Caco-2 (cell line): ENCODE data around the gene HNRNPAB. TPM values are rescaled to one million over a fixed set of nuclear protein-coding genes. Genes with fewer than 3 reads are reported as not detected.
"Not testable (repeated sequence)": the region's sequence is repeated elsewhere in the genome, so short reads cannot be mapped to it uniquely, and the experiment has no call there.

Experiments
- BruUV-seq: library from RNA; stranded (reverse); fragments of 400-500 nt; replicated peaks from 2 replicates; lab custom pipeline; 2021; lab: Mats Ljungman, UMichigan
- CTCF ChIA-PET: fragments of 300-600 bp; sonication (Branson Sonifier 250); formaldehyde crosslinking; loops from one replicate; lab custom pipeline; 2022; ENCODE audit warnings: antibody characterized with exemption; lab: Charles Lee
- POLR2A ChIA-PET: fragments of 300-600 bp; sonication (Branson Sonifier 250); formaldehyde crosslinking; loops from one replicate; lab custom pipeline; 2022; ENCODE audit warnings: antibody characterized with exemption; lab: Charles Lee
- DNase-seq, 2 experiments: peaks; one replicate each; pipeline versions ENCODE4 v3.0.0 to v3.0.0-alpha.2; 2020 to 2022
- H3K27me3 ChIP-seq: replicated peaks from 2 replicates; pipeline ENCODE4 v1.6.0; 2011; ENCODE audit warnings: low read length; ENCODE audit not compliant: control insufficient read depth, insufficient read depth
- H3K36me3 ChIP-seq: 2 replicates; pipeline ENCODE4 v1.5.1; 2011; ENCODE audit warnings: low read length; ENCODE audit not compliant: control insufficient read depth, insufficient read depth
- H3K4me1 ChIP-seq: fragments of 250-450 bp; sonication (Bioruptor Pico); 2 replicates; pipeline ENCODE4 v1.5.1; 2020; ENCODE audit warnings: mild to moderate bottlenecking
- H3K4me3 ChIP-seq: 2 replicates; pipeline ENCODE4 v1.5.1; 2011; ENCODE audit warnings: low read depth, mild to moderate bottlenecking, control low read depth, low read length
- H3K9me3 ChIP-seq: fragments of 250-450 bp; sonication (Bioruptor Pico); 2 replicates; pipeline ENCODE4 v1.5.1; 2020; ENCODE audit warnings: mild to moderate bottlenecking, moderate library complexity
- H3K27ac Mint-ChIP-seq: one replicate; pipeline ENCODE4 v1.8.0; 2022; ENCODE audit warnings: mixed read lengths; ENCODE audit not compliant: unreplicated experiment
- H3K27me3 Mint-ChIP-seq: one replicate; pipeline ENCODE4 v1.8.0; 2022; ENCODE audit warnings: mixed read lengths; ENCODE audit not compliant: insufficient read depth, unreplicated experiment
- H3K36me3 Mint-ChIP-seq: one replicate; pipeline ENCODE4 v1.8.0; 2022; ENCODE audit warnings: mild to moderate bottlenecking, mixed read lengths; ENCODE audit not compliant: insufficient read depth, unreplicated experiment
- H3K4me1 Mint-ChIP-seq: one replicate; pipeline ENCODE4 v1.8.0; 2022; ENCODE audit warnings: low read depth, mixed read lengths; ENCODE audit not compliant: unreplicated experiment
- H3K4me3 Mint-ChIP-seq: one replicate; pipeline ENCODE4 v1.8.0; 2022; ENCODE audit warnings: mild to moderate bottlenecking, moderate library complexity, mixed read lengths; ENCODE audit not compliant: unreplicated experiment
- H3K9me3 Mint-ChIP-seq: one replicate; pipeline ENCODE4 v1.8.0; 2022; ENCODE audit warnings: mixed read lengths; ENCODE audit not compliant: unreplicated experiment
- intact Hi-C: fragments of 100-400 bp; cut with micrococcal nuclease; formaldehyde crosslinking; loops from one replicate; pipeline ENCODE4 v1.10.0; 2022; ENCODE audit not compliant: unreplicated experiment
- total RNA-seq: library from RNA; stranded (reverse); gene quantifications from 2 replicates; pipeline ENCODE4 v1.2.3, GENCODE V29; 2022
- TF ChIP-seq, protein P1 (sequence below), 2 experiments: fragments of 200-600 bp in 1 of 2; IDR thresholded peaks; 1 replicate in 1 of 2; 2 replicates in 1 of 2; pipeline versions ENCODE4 v1.5.1 to v1.8.0; 2011 to 2022; ENCODE audit warnings: antibody characterized with exemption in 1 of 2, control low read depth in 1 of 2, inconsistent platforms in 1 of 2, low read depth in 1 of 2, low read length in 1 of 2, mild to moderate bottlenecking in 1 of 2, moderate library complexity in 1 of 2; ENCODE audit not compliant: insufficient read depth in 1 of 2, severe bottlenecking in 1 of 2, unreplicated experiment in 1 of 2

HNRNPAB gene
- total RNA-seq, 1 experiment from 2014 or later = 295 TPM

DNA sequence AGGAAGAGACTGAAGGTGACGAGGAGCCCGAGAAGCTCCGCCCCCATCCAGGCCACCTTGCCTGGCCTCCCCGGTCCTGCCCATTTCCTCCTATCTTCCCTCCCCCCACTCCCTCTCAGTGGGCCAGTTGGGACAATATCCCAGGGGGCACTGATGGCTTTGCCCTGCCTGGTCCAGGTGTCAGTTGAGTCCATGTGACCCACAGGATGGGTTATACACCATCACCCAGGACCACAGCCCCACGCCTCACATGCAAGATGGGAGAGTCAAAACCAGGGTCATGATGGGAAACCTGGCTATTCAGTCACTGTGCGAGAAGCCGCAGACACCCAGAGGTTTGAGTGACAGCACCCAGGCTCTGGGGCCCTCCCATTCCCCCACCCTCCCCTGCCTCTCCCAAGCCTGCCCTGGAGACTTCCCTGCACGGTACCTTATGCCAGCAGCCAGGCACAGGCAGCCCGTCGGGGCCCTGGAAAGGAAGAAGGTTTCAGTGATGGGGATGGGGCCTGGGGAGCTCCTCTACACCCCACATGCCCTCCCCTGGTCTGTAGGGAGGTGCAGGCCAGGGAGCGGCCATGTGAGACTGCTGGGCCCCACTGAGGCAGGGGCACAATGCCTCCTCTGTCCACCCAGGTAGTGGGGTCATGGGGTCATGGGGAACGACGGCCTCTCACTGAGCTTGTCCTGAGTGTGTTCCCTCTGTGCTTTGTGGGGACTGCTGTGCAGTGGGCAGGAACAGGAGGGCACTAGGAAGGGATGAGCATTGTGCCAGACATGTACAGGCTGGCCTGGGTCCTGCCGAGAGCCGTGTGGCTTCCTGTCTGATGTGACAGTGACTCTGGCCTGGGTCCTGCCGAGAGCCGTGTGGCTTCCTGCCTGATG is 34.6 kb downstream of the HNRNPAB start:
- H3K4me1 ChIP-seq = no peaks in the 10 kb centered on the region
- no TSS peak for BruUV-seq
- ChIA-PET CTCF (no interaction called here), POLR2A (interaction anchor here (0.6 kb wide), 1 partner anchor 8 kb away, joined by 5 read pairs; no protein-coding TSS in a partner anchor)
- H3K36me3 ChIP-seq = no peaks in the 10 kb centered on the region
- TF ChIP-seq, protein P1, sequence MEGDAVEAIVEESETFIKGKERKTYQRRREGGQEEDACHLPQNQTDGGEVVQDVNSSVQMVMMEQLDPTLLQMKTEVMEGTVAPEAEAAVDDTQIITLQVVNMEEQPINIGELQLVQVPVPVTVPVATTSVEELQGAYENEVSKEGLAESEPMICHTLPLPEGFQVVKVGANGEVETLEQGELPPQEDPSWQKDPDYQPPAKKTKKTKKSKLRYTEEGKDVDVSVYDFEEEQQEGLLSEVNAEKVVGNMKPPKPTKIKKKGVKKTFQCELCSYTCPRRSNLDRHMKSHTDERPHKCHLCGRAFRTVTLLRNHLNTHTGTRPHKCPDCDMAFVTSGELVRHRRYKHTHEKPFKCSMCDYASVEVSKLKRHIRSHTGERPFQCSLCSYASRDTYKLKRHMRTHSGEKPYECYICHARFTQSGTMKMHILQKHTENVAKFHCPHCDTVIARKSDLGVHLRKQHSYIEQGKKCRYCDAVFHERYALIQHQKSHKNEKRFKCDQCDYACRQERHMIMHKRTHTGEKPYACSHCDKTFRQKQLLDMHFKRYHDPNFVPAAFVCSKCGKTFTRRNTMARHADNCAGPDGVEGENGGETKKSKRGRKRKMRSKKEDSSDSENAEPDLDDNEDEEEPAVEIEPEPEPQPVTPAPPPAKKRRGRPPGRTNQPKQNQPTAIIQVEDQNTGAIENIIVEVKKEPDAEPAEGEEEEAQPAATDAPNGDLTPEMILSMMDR (IDR thresholded peaks at IDR 0.05; ENCODE audit: insufficient read depth in 1 of 2, low read depth in 1 of 2, low read length in 1 of 2, severe bottlenecking in 1 of 2, unreplicated experiment in 1 of 2) = no peak
- Mint-ChIP-seq H3K36me3 (no peaks in the 10 kb centered on the region), H3K4me3 (no peak overlapping the region), H3K9me3 (no peaks in the 10 kb centered on the region), H3K27me3 (no peaks in the 10 kb centered on the region), H3K27ac (no peak overlapping the region), H3K4me1 (no peaks in the 10 kb centered on the region)
- H3K27me3 ChIP-seq = no peaks in the 10 kb centered on the region
- intact Hi-C loops = no loop called here
- H3K9me3 ChIP-seq = no peaks in the 10 kb centered on the region
- DNase-seq = no peak
- H3K4me3 ChIP-seq = no peak overlapping the region

DNA sequence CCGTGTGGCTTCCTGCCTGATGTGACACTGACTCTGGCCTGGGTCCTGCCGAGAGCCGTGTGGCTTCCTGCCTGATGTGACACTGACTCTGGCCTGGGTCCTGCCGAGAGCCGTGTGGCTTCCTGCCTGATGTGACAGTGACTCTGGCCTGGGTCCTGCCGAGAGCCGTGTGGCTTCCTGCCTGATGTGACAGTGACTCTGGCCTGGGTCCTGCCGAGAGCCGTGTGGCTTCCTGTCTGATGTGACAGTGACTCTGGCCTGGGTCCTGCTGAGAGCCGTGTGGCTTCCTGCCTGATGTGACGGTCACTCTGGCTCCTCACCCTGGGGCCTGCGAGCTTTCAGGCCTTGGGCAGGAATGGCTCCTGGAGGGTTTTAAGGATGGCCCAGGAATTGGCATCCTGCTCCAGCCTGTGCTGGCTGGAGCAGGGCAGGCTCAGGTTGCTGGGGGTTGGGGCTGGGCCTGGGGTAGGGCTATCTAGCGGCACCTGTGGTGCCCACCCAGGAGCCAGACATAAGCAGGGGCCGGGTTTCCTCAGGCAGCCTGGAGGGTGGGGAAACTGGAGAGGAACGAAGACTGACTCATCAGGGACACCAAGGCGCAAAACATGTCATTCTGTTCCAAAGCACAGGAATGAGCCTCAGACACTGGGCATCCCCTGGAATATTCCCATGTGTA is 35.4 kb downstream of the HNRNPAB start:
- POLR2A ChIA-PET = interaction anchor here (0.6 kb wide), 1 partner anchor 9 kb away, joined by 5 read pairs; no protein-coding TSS in a partner anchor
- H3K27me3 Mint-ChIP-seq, H3K36me3 ChIP-seq, H3K27ac Mint-ChIP-seq, H3K4me3 ChIP-seq, H3K27me3 ChIP-seq, CTCF ChIA-PET, H3K9me3 Mint-ChIP-seq, H3K4me3 Mint-ChIP-seq, H3K36me3 Mint-ChIP-seq, H3K4me1 ChIP-seq, H3K4me1 Mint-ChIP-seq, intact Hi-C loops, DNase-seq, H3K9me3 ChIP-seq, BruUV-seq: not testable (repeated sequence)

DNA sequence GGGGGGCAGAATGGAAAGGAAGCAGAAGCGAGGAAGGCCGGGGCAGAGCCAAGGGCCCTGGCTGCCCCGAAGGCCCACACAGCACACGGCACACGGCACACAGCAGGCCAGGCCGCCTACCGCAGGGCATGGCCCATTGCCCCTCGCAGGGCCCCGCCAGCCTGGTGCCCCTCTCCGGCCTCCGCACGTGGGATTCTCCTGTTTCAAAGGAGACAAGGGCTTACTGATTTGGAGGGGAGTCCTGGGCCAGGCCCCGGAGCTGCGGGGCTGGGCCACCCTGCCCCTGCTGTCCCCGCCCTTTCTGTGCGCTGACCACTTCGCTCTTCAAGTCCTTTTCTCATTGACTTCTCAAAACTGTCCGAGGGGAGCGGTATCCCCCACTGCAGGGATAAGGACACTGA is 36.0 kb downstream of the HNRNPAB start:
- TF ChIP-seq, protein P1 (IDR thresholded peaks at IDR 0.05; ENCODE audit: insufficient read depth in 1 of 2, low read depth in 1 of 2, low read length in 1 of 2, severe bottlenecking in 1 of 2, unreplicated experiment in 1 of 2) = no peak
- H3K4me3 Mint-ChIP-seq = no peak overlapping the region
- intact Hi-C loops = no loop called here
- Histone ChIP-seq H3K9me3 (no peaks in the 10 kb centered on the region), H3K36me3 (no peaks in the 10 kb centered on the region), H3K4me1 (no peaks in the 10 kb centered on the region), H3K4me3 (no peak overlapping the region), H3K27me3 (no peaks in the 10 kb centered on the region)
- H3K4me1 Mint-ChIP-seq = no peaks in the 10 kb centered on the region
- H3K27ac Mint-ChIP-seq = no peak overlapping the region
- ChIA-PET CTCF (no interaction called here), POLR2A (no interaction called here)
- BruUV-seq = no TSS peak
- no peaks in the 10 kb centered on the region for H3K9me3 Mint-ChIP-seq
- H3K36me3 Mint-ChIP-seq = no peaks in the 10 kb centered on the region
- DNase-seq = no peak
- no peaks in the 10 kb centered on the region for H3K27me3 Mint-ChIP-seq
